ENCODE data around the gene RASA3.
"Not testable (repeated sequence)": the region's sequence is repeated elsewhere in the genome, so short reads cannot be mapped to it uniquely, and the experiment has no call there.

The RASA3 gene

GRCh38 chr13:114030666-114031610, 101.5 kb downstream of the RASA3 start:
- no peak for DNase-seq

GRCh38 chr13:114029866-114030625, 102.4 kb downstream of the RASA3 start:
- DNase-seq: no peak

GRCh38 chr13:114027826-114028225, 104.6 kb downstream of the RASA3 start:
- no peak for DNase-seq

GRCh38 chr13:114027046-114027715, 105.2 kb downstream of the RASA3 start:
- peak; percentile 65 for DNase-seq

- no peak for DNase-seq
Observed at GRCh38 chr13:114026481-114026880, 105.9 kb downstream of the RASA3 start.

GRCh38 chr13:114025714-114026431, 106.5 kb downstream of the RASA3 start:
- DNase-seq: peak; percentile 45

GRCh38 chr13:114025405-114025713, 107.1 kb downstream of the RASA3 start:
- no peak for DNase-seq

GRCh38 chr13:114024603-114025404, 107.6 kb downstream of the RASA3 start:
- DNase-seq: no peak

- no peak for DNase-seq
Observed at GRCh38 chr13:114023716-114024602, 108.5 kb downstream of the RASA3 start.

GRCh38 chr13:114022876-114023275, 109.5 kb downstream of the RASA3 start:
- DNase-seq: no peak

- DNase-seq: no peak
Observed at GRCh38 chr13:114022309-114022669, 110.1 kb downstream of the RASA3 start.

GRCh38 chr13:114021464-114022308, 110.7 kb downstream of the RASA3 start:
- no peak for DNase-seq

GRCh38 chr13:114020750-114021463, 111.5 kb downstream of the RASA3 start:
- DNase-seq: no peak

GRCh38 chr13:114020134-114020533, 112.3 kb downstream of the RASA3 start:
- not testable (repeated sequence) for DNase-seq

GRCh38 chr13:114019367-114019766, 113.1 kb downstream of the RASA3 start:
- peak; percentile 21 for DNase-seq

GRCh38 chr13:114018461-114019055, 113.9 kb downstream of the RASA3 start:
- no peak for DNase-seq

- no peak for DNase-seq
Observed at GRCh38 chr13:114017966-114018365, 114.5 kb downstream of the RASA3 start.

GRCh38 chr13:114017028-114017630, 115.3 kb downstream of the RASA3 start:
- peak; percentile 31 for DNase-seq

Data from fibroblast of skin of back (primary cell).